Measurements from ENCODE around the gene POU6F2. TPM values are rescaled to one million over a fixed set of nuclear protein-coding genes. Genes with fewer than 3 reads are reported as not detected.

Gene POU6F2
- total RNA-seq, 1 experiment from 2014 or later: 0.27 TPM

- H4K20me1 ChIP-seq (ENCODE audit: insufficient read depth): no peaks in the 10 kb centered on the region
- BruUV-seq (replicated peaks): no TSS peak
- RAD21 ChIA-PET (ENCODE audit: low non-redundant PET in 1 of 2, low total read pairs in 2 of 2, uncharacterized antibody in 2 of 2, unreplicated experiment in 2 of 2): no interaction called here
- CTCF ChIA-PET: interaction anchor here (1.0 to 3.3 kb wide), 3 partner anchors 10 to 11 kb away, joined by 3 to 27 read pairs (median 3); no protein-coding TSS in a partner anchor
- no peaks in the 10 kb centered on the region for H3K27me3 ChIP-seq (ENCODE audit: insufficient read depth, low read length)
- 0 out of 2 replicates have a peak, but pooled peaks cover 4% of the 10 kb centered on the region for H3K9me2 ChIP-seq (ENCODE audit: insufficient read depth)
- no peak overlapping the region for H3K27ac ChIP-seq (ENCODE audit: low read depth, low read length)
- DNase-seq (ENCODE audit: low read depth, low spot score) (no peak), ATAC-seq (peak; percentile 55)
- TF ChIP-seq ELF1 (IDR thresholded peaks at IDR 0.05; ENCODE audit: borderline replicate concordance, low read depth): no peak
- TF ChIP-seq POLR2A (IDR thresholded peaks at IDR 0.05; ENCODE audit: borderline replicate concordance, extremely low read depth, insufficient read depth, insufficient read length): no peak
- H3K79me2 ChIP-seq (ENCODE audit: insufficient read depth, low read length): no peaks in the 10 kb centered on the region
- H3K4me2 ChIP-seq (ENCODE audit: low read length): peak overlapping the region; percentile 71
- H3K36me3 ChIP-seq (ENCODE audit: control insufficient read depth in 1 of 2, insufficient read depth in 2 of 2, low read length in 2 of 2): no peaks in the 10 kb centered on the region
- no peaks in the 10 kb centered on the region for H3K9me3 ChIP-seq (ENCODE audit: control insufficient read depth in 1 of 2, insufficient read depth in 1 of 2, low read depth in 1 of 2, low read length in 2 of 2)
- peak overlapping the region; percentile 97 for H2AFZ ChIP-seq (ENCODE audit: low read depth, low read length, poor library complexity, severe bottlenecking)
- POLR2A ChIA-PET: no interaction called here
- intact Hi-C loops (cut with micrococcal nuclease): loop anchor here (1.0 to 2.0 kb wide), 2 partner anchors 532 to 667 kb away; no protein-coding TSS in a partner anchor
- H3K4me1 ChIP-seq (ENCODE audit: control insufficient read depth in 1 of 2, insufficient read depth in 2 of 2, low read length in 2 of 2): peaks cover 0 to 6% of the 10 kb centered on the region in 2 experiments; a peak in 2 of 4 replicates
- H3K9ac ChIP-seq (ENCODE audit: low read length): no peak overlapping the region
- H3K4me3 ChIP-seq (replicated peaks in 1 of 2; ENCODE audit: low read depth in 1 of 2, low read length in 2 of 2): no peak overlapping the region
These were observed 486.8 kb downstream of the POU6F2 start for GRCh38 chr7:39464350-39465054.

GRCh38 chr7:39465055-39465929 is 487.6 kb downstream of the POU6F2 start:
- Histone ChIP-seq H3K27ac (ENCODE audit: low read depth, low read length) (no peak overlapping the region), H3K9me3 (ENCODE audit: control insufficient read depth in 1 of 2, insufficient read depth in 1 of 2, low read depth in 1 of 2, low read length in 2 of 2) (no peaks in the 10 kb centered on the region), H4K20me1 (ENCODE audit: insufficient read depth) (no peaks in the 10 kb centered on the region), H3K9ac (ENCODE audit: low read length) (no peak overlapping the region), H3K27me3 (ENCODE audit: insufficient read depth, low read length) (no peaks in the 10 kb centered on the region), H3K36me3 (ENCODE audit: control insufficient read depth in 1 of 2, insufficient read depth in 2 of 2, low read length in 2 of 2) (no peaks in the 10 kb centered on the region), H2AFZ (ENCODE audit: low read depth, low read length, poor library complexity, severe bottlenecking) (peak overlapping the region; percentile 97), H3K4me3 (replicated peaks in 1 of 2; ENCODE audit: low read depth in 1 of 2, low read length in 2 of 2) (peak overlapping the region; percentile 9 to 40; a peak in 3 of 4 replicates), H3K4me2 (ENCODE audit: low read length) (peak overlapping the region; percentile 71), H3K4me1 (ENCODE audit: control insufficient read depth in 1 of 2, insufficient read depth in 2 of 2, low read length in 2 of 2) (peaks cover 0 to 6% of the 10 kb centered on the region in 2 experiments; a peak in 2 of 4 replicates), H3K9me2 (ENCODE audit: insufficient read depth) (0 out of 2 replicates have a peak, but pooled peaks cover 4% of the 10 kb centered on the region), H3K79me2 (ENCODE audit: insufficient read depth, low read length) (no peaks in the 10 kb centered on the region)
- ChIA-PET POLR2A (no interaction called here), CTCF (interaction anchor here (0.9 to 1.0 kb wide), 4 partner anchors 11 to 668 kb away, joined by 3 to 5 read pairs (median 4); no protein-coding TSS in a partner anchor), RAD21 (ENCODE audit: low non-redundant PET in 1 of 2, low total read pairs in 2 of 2, uncharacterized antibody in 2 of 2, unreplicated experiment in 2 of 2) (no interaction called here)
- ATAC-seq (peak; percentile 93), DNase-seq (ENCODE audit: low read depth, low spot score) (peak; percentile 56)
- intact Hi-C loops (cut with micrococcal nuclease): loop anchor here (1.0 to 2.0 kb wide), 2 partner anchors 532 to 668 kb away; no protein-coding TSS in a partner anchor
- peak; percentile 77 for TF ChIP-seq RAD21 (IDR thresholded peaks at IDR 0.05; ENCODE audit: low read depth)
- TF ChIP-seq TCF7L2 (IDR thresholded peaks at IDR 0.05; ENCODE audit: borderline replicate concordance, extremely low read depth, insufficient read depth, insufficient read length): peak; percentile 59
- no peak for TF ChIP-seq POLR2A (IDR thresholded peaks at IDR 0.05; ENCODE audit: borderline replicate concordance, extremely low read depth, insufficient read depth, insufficient read length)
- TF ChIP-seq CTCF (IDR thresholded peaks at IDR 0.05 in 2 of 3, conservative IDR thresholded peaks at IDR 0.05 in 1 of 3; ENCODE audit: borderline replicate concordance in 1 of 3, insufficient read depth in 1 of 3, low read depth in 2 of 3, low read length in 2 of 3): peak; percentile 71 to 82 (median 82)
- no TSS peak for BruUV-seq (replicated peaks)
